ENCODE data around the gene TMEM150B. TPM values are rescaled to one million over a fixed set of nuclear protein-coding genes. Genes with fewer than 3 reads are reported as not detected.

TMEM150B gene
- total and polyA plus RNA-seq, 8 donors, result 0.49 to 29.5 (median 0.90) TPM

DNA sequence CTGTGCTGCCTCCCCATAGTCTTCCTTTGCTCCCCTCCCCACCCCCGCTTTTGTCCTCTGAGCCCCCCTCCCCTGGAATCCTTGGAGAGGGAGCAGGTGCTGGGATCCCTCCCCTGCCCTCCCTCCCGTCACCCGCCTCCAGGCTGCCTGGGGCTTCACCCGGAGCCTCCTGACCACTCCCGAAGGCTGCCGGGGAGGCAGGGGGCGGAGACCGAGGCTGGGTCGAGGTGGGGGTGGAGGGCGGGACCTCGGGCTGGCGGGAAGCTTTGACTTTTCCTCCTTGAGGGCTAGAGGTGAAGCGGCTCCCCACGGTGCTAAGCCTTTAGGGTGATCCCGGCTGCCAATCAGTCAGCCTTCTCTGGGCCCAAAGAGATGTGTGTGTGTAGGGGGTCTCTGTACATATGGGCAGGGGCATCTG is 16.0 kb upstream of the TMEM150B start:
- TF ChIP-seq, protein P1, sequence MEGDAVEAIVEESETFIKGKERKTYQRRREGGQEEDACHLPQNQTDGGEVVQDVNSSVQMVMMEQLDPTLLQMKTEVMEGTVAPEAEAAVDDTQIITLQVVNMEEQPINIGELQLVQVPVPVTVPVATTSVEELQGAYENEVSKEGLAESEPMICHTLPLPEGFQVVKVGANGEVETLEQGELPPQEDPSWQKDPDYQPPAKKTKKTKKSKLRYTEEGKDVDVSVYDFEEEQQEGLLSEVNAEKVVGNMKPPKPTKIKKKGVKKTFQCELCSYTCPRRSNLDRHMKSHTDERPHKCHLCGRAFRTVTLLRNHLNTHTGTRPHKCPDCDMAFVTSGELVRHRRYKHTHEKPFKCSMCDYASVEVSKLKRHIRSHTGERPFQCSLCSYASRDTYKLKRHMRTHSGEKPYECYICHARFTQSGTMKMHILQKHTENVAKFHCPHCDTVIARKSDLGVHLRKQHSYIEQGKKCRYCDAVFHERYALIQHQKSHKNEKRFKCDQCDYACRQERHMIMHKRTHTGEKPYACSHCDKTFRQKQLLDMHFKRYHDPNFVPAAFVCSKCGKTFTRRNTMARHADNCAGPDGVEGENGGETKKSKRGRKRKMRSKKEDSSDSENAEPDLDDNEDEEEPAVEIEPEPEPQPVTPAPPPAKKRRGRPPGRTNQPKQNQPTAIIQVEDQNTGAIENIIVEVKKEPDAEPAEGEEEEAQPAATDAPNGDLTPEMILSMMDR (IDR thresholded peaks at IDR 0.05), result no peak
- Histone ChIP-seq H3K9me3 (no peaks in the 10 kb centered on the region), H3K36me3 (peaks cover 0 to 34% of the 10 kb centered on the region in 2 donors), H3K4me1 (peaks cover 8 to 24% of the 10 kb centered on the region in 2 donors), H3K27me3 (peaks cover 0 to 3% of the 10 kb centered on the region in 2 donors), H3K27ac (no peak overlapping the region), H3K4me3 (peak overlapping the region; percentile 46 to 63)
- intact Hi-C loops (cut with DNase I), result no loop called here
- ATAC-seq (peak; percentile 26), DNase-seq (peak; percentile 26 to 90 (median 86))

DNA sequence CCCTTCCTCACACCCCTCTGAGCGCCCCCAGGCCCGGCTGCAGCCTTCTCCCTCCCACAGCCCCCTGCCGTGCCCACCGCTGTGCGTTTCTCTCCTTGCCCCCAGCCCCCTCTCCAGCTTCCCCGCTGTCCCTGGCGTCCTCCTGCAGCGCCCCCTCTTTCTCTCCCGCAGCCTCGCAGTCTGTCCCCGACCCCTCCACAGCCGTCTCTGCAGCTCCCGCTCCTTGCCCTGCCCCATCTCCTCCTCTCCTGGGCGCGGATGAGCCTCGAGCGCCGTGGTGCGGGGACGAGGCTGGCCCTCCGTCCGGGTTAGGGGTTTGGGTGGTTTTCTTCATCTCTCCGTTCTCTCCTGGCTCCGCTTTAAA is 15.6 kb upstream of the TMEM150B start:
- H3K27ac ChIP-seq, result no peak overlapping the region
- ATAC-seq, result no peak
- peak in 1 of 4 donors; percentile 53 for DNase-seq
- no peaks in the 10 kb centered on the region for H3K9me3 ChIP-seq
- TF ChIP-seq, protein P1 (IDR thresholded peaks at IDR 0.05), result no peak
- H3K27me3 ChIP-seq, result peaks cover 0 to 7% of the 10 kb centered on the region in 2 donors
- peak overlapping the region; percentile 46 to 63 for H3K4me3 ChIP-seq
- intact Hi-C loops (cut with DNase I), result no loop called here
- H3K36me3 ChIP-seq, result peaks cover 0 to 31% of the 10 kb centered on the region in 2 donors
- peaks cover 8 to 24% of the 10 kb centered on the region in 2 donors for H3K4me1 ChIP-seq

DNA sequence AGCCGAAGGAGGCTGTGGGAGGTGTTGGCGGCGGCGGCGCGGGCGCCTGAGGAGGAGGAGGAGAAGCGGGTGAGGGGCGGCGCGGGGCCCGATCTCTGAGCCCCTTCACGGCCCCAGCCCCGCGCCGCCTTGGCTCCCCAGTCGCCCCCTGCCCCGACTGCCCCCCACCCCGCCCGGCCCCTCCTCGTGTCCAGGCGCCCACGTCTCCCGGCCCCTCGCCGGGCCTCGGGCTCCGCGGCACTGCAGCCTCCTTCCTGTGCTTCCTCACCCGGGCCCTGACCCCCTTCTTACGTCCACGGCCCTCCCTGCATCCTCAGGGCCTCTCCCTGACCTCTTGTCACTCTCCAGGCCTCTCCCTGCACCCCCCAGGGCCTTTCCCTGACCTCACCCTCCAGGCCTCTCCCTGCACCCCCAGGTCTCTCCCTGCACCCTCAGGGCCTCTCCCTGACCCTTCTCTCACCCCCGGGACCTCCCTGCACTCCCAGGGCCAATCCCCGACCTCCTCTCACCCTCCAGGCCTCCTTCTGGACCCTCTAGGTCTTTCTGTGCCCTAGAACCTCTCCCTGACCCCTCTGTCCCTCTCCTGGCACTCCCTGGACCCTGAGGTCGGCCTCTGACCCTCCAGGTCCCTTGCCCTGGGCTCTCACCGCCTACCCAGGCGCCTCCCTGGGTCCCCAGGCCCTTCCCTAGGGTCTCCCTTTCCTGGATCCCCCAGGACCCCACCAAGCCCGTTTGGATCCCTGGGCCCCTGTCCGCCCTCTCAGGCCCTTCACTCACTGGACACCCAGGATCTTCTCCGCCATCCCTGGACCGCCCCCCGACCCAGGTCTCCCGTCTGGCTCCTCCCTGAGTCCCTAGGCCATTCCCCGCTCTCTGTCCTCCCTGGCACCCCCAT is 15.0 kb upstream of the TMEM150B start:
- Histone ChIP-seq H3K9me3 (no peaks in the 10 kb centered on the region), H3K36me3 (peaks cover 0 to 29% of the 10 kb centered on the region in 2 donors), H3K4me1 (peaks cover 8 to 24% of the 10 kb centered on the region in 2 donors), H3K4me3 (peak overlapping the region; percentile 46 to 63), H3K27me3 (peaks cover 0 to 13% of the 10 kb centered on the region in 2 donors), H3K27ac (peak overlapping the region; percentile 77 to 97)
- DNase-seq (no peak), ATAC-seq (no peak)
- TF ChIP-seq, protein P1 (IDR thresholded peaks at IDR 0.05), result no peak
- intact Hi-C loops (cut with DNase I), result no loop called here

DNA sequence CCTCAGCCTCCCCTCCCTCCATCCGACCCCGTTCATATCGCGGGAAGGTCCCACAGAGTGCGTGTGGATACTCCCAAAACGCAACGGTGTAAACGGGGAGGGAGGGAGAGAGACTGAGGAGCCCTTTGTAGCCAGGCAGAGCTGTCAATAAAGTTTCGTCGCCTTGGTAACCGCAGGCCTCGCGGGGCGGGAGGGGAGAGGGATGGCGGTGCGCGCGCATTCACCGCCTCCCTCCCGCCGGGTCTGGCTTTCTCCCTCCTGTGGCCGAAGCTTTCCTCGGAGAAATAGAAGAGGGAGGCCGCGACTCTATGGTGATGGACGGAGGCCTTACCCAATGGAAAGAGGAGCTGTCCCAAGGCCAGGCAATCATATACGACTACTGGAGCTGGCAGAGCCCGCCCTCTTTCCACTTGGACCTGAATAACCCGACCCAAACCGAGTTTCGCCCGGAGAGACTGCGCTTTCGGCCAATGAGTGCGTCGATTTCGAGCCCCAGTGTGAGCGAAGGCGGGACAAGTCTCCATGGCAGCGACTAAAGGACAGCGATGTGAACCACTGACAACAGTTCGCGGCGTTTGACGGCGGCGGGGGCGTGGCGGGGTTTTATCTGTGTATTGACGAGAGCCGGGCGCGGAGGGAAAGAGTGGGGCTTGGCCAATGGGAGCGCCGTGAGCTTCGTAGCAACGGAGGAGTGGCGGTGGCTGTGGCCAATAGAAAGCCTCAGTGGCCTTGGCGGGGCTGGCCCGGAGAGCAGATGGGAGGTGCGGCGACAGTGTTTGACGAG is 14.2 kb upstream of the TMEM150B start, which contains the start of gene KMT5C:
Gene KMT5C (plus strand): TSS at position 772 of the 784 bp plus-strand sequence. CDS start 2,061 bp downstream, outside the sequence.
- Histone ChIP-seq H3K27ac (peak within 1 kb of the TSS; percentile 95 to 97), H3K4me1 (peaks cover 8 to 24% of the 10 kb centered on the region in 2 donors), H3K9me3 (no peaks in the 10 kb centered on the region), H3K36me3 (peaks cover 0 to 21% of the 10 kb centered on the region in 2 donors), H3K27me3 (peaks cover 0 to 20% of the 10 kb centered on the region in 2 donors), H3K4me3 (peak within 1 kb of the TSS; percentile 46 to 63)
- ATAC-seq (peak; percentile 89), DNase-seq (peak; percentile 99 to 100 (median 100))
- intact Hi-C loops (cut with DNase I), result no loop called here
- TF ChIP-seq, protein P1 (IDR thresholded peaks at IDR 0.05), result peak; percentile 21 to 52
